K562 (cell line): ENCODE data around the gene DIRAS1. TPM values are rescaled to one million over a fixed set of nuclear protein-coding genes. Genes with fewer than 3 reads are reported as not detected.

Experiments used
- CBFA2T3 ChIP-seq: fragments of 450-650 bp; IDR thresholded peaks from 2 replicates; pipeline ENCODE4 v1.6.1; 2017
- CBX2 ChIP-seq: fragments of 200-600 bp; sonication (generic); IDR thresholded peaks from one replicate; pipeline ENCODE4 v1.6.1; 2012; ENCODE audit warnings: mild to moderate bottlenecking, low read length, inconsistent platforms; ENCODE audit not compliant: insufficient read depth, poor library complexity, severe bottlenecking
- CCNT2 ChIP-seq: IDR thresholded peaks from 2 replicates; pipeline ENCODE4 v1.6.1; 2011; ENCODE audit warnings: borderline replicate concordance, low read depth, mild to moderate bottlenecking, moderate library complexity, mixed read lengths, low read length; ENCODE audit not compliant: insufficient read length; ENCODE audit errors: extremely low read depth
- CTCFL ChIP-seq: IDR thresholded peaks from 2 replicates; pipeline ENCODE4 v1.6.1; 2011; ENCODE audit warnings: borderline replicate concordance, low read depth, mild to moderate bottlenecking, moderate library complexity, low read length; ENCODE audit not compliant: insufficient read depth, poor library complexity, severe bottlenecking
- FOXO4 ChIP-seq: fragments of 450-650 bp; formaldehyde crosslinking; IDR thresholded peaks from 2 replicates; pipeline ENCODE4 v1.4.0; 2020; ENCODE audit warnings: mild to moderate bottlenecking, moderate library complexity
- FUS ChIP-seq: fragments of 200-400 bp; formaldehyde crosslinking; optimal IDR thresholded peaks from 2 replicates; pipeline ENCODE3; 2017; ENCODE audit warnings: low read depth, low read length
- HMG20B ChIP-seq: fragments of 250-450 bp; sonication (Bioruptor Pico); IDR thresholded peaks from 2 replicates; pipeline ENCODE4 v1.5.0; 2021; ENCODE audit warnings: mild to moderate bottlenecking
- MEF2A ChIP-seq: IDR thresholded peaks from 2 replicates; pipeline ENCODE4 v1.6.1; 2011; ENCODE audit warnings: low read depth, mild to moderate bottlenecking, low read length, moderate library complexity; ENCODE audit not compliant: control insufficient read depth
- MYBL2 ChIP-seq, 2 experiments: fragments of 450-650 bp in 1 of 2; sonication (generic) in 1 of 2; formaldehyde crosslinking in 1 of 2; IDR thresholded peaks; 2 replicates each; pipeline versions ENCODE4 v1.6.1 to v1.8.1; 2017 to 2022; ENCODE audit warnings: borderline replicate concordance in 1 of 2, inconsistent platforms in 1 of 2, low read depth in 1 of 2, mild to moderate bottlenecking in 1 of 2, missing genetic modification reagents in 1 of 2, moderate library complexity in 1 of 2
- NR0B1 ChIP-seq: fragments of 450-650 bp; IDR thresholded peaks from one replicate; pipeline ENCODE4 v1.6.1; 2018; ENCODE audit warnings: mild to moderate bottlenecking, moderate library complexity; ENCODE audit not compliant: partially characterized antibody
- POLR2G ChIP-seq: fragments of 200-400 bp; formaldehyde crosslinking; IDR thresholded peaks from 2 replicates; pipeline ENCODE4 v1.6.1; 2017; ENCODE audit warnings: low read depth, mild to moderate bottlenecking, antibody characterized with exemption, low read length, moderate library complexity
- SLC30A9 ChIP-seq: fragments of 250-450 bp; sonication (Bioruptor Pico); IDR thresholded peaks from 2 replicates; pipeline ENCODE4 v1.8.0; 2022; ENCODE audit warnings: mild to moderate bottlenecking, moderate library complexity
- SMARCE1 ChIP-seq: fragments of 450-650 bp; IDR thresholded peaks from 2 replicates; pipeline ENCODE4 v1.7.1; 2016; ENCODE audit warnings: mild to moderate bottlenecking
- ZNF253 ChIP-seq: fragments of 250-450 bp; sonication (Bioruptor Pico); conservative IDR thresholded peaks from 2 replicates; pipeline ENCODE4 v1.6.1; 2021; ENCODE audit warnings: mild to moderate bottlenecking
- ZSCAN32 ChIP-seq: fragments of 450-650 bp; formaldehyde crosslinking; IDR thresholded peaks from 2 replicates; pipeline ENCODE4 v1.4.0; 2020; ENCODE audit warnings: mild to moderate bottlenecking, moderate library complexity
- polyA plus RNA-seq, 8 experiments: library from polyadenylated mRNA; depleted of rRNA in 4 of 8; stranded (reverse) in 5 of 8; unstranded in 3 of 8; fragments of >200 nt; fragmentation: Nextera tagmentation in 2 of 8; fragmentation: Illumina TruSeq in 1 of 8; extraction: Ambion mirVana in 2 of 8; extraction: Trizol in 1 of 8; gene quantifications; 2 replicates each; pipeline versions ENCODE4 v1.2.1 to v1.2.3, GENCODE V29; 2011 to 2014; ENCODE audit warnings: inconsistent platforms in 1 of 8, missing spikeins in 1 of 8
- total RNA-seq, 7 experiments: library from RNA; depleted of rRNA in 6 of 7; stranded (reverse); fragments of >200 nt in 6 of 7; fragmentation: Illumina TruSeq in 2 of 7; extraction: Trizol in 2 of 7; gene quantifications; 2 replicates each; pipeline versions ENCODE4 v1.2.1 to v1.2.3, GENCODE V29; 2011 to 2021; ENCODE audit warnings: low replicate concordance in 1 of 7
- TF ChIP-seq, protein P1 (sequence below): fragments of 250-450 bp; sonication (Bioruptor Pico); IDR thresholded peaks from 2 replicates; pipeline ENCODE4 v1.4.0; 2020; ENCODE audit warnings: mild to moderate bottlenecking, moderate library complexity, borderline replicate concordance
- TF ChIP-seq, protein P2 (sequence below), 2 experiments: fragments of 450-650 bp; conservative IDR thresholded peaks; 2 replicates each; pipeline ENCODE4 v1.6.1; 2017; ENCODE audit warnings: mild to moderate bottlenecking in 2 of 2, moderate library complexity in 2 of 2

Gene DIRAS1
- total and polyA plus RNA-seq, 9 of the 15 experiments (the other 6 are each of a cell fraction or from before 2014, with no cell fraction given), result 0.11 to 12.0 (median 2.9) TPM

DNA sequence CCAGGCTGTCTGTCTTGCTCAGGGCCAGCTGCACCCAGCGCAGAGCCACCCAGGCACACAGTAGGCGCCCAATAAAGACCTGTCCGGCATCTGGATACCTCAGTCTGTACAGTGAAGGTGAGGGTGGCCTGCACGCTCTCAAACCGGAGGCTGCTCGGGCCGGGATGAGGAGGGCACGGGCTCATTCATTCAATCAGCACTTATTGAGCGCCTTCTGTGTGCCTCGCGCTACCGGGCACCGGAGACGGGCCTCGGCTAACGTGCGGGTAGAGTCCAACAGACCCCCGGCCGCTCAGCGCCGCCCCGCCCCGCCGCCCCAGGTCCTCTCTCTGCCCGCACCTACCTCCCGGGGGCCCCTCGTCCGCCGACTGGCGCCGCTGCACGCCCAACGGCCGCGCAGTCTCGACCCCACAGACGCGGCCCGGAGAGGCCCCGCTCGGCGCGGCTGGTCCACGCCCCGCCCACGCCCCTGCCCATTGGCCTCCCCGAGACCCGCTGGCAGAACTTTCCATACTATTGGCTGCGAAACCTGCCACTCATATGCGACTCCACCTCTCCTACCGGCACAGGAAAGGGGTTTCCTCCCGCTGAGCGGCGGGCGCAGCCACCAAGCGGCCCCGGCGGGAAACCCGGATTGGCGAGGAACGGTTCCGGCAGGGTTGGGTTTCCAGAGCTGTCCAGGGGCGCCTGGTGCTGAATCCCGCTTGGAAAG is 18.6 kb upstream of the DIRAS1 start, which contains the start of gene SLC39A3 (continued):
- TF ChIP-seq MYBL2 (IDR thresholded peaks at IDR 0.05; ENCODE audit: low read depth), result no peak; the same call in 1 of the 2 replicates
- TF ChIP-seq MYBL2 (CRISPR knock-in tag; IDR thresholded peaks at IDR 0.05; ENCODE audit: borderline replicate concordance), result no peak
- TF ChIP-seq SLC30A9 (CRISPR knock-in tag), result no peak
- no peak for TF ChIP-seq ZNF253 (CRISPR knock-in tag)
- peak; percentile 95 for TF ChIP-seq POLR2G
- TF ChIP-seq CBFA2T3, result no peak
- TF ChIP-seq FUS, result no peak
- no peak for TF ChIP-seq MEF2A
- TF ChIP-seq, protein P1, sequence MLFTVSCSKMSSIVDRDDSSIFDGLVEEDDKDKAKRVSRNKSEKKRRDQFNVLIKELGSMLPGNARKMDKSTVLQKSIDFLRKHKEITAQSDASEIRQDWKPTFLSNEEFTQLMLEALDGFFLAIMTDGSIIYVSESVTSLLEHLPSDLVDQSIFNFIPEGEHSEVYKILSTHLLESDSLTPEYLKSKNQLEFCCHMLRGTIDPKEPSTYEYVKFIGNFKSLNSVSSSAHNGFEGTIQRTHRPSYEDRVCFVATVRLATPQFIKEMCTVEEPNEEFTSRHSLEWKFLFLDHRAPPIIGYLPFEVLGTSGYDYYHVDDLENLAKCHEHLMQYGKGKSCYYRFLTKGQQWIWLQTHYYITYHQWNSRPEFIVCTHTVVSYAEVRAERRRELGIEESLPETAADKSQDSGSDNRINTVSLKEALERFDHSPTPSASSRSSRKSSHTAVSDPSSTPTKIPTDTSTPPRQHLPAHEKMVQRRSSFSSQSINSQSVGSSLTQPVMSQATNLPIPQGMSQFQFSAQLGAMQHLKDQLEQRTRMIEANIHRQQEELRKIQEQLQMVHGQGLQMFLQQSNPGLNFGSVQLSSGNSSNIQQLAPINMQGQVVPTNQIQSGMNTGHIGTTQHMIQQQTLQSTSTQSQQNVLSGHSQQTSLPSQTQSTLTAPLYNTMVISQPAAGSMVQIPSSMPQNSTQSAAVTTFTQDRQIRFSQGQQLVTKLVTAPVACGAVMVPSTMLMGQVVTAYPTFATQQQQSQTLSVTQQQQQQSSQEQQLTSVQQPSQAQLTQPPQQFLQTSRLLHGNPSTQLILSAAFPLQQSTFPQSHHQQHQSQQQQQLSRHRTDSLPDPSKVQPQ (CRISPR knock-in tag), result no peak
- TF ChIP-seq CBX2, result no peak
- no peak for TF ChIP-seq HMG20B (CRISPR knock-in tag)
- no peak for TF ChIP-seq SMARCE1
- no peak for TF ChIP-seq ZSCAN32 (CRISPR knock-in tag)
- TF ChIP-seq NR0B1, result no peak
- TF ChIP-seq, protein P2, sequence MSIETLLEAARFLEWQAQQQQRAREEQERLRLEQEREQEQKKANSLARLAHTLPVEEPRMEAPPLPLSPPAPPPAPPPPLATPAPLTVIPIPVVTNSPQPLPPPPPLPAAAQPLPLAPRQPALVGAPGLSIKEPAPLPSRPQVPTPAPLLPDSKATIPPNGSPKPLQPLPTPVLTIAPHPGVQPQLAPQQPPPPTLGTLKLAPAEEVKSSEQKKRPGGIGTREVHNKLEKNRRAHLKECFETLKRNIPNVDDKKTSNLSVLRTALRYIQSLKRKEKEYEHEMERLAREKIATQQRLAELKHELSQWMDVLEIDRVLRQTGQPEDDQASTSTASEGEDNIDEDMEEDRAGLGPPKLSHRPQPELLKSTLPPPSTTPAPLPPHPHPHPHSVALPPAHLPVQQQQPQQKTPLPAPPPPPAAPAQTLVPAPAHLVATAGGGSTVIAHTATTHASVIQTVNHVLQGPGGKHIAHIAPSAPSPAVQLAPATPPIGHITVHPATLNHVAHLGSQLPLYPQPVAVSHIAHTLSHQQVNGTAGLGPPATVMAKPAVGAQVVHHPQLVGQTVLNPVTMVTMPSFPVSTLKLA (conservative IDR thresholded peaks at IDR 0.05), result peak; percentile 82 to 92
- peak; percentile 58 for TF ChIP-seq CCNT2
- no peak for TF ChIP-seq FOXO4 (CRISPR knock-in tag)
- no peak for TF ChIP-seq CTCFL
